PC-3 (cell line): ENCODE results near the gene MYO1F. TPM values are rescaled to one million over a fixed set of nuclear protein-coding genes. Genes with fewer than 3 reads are reported as not detected.

Experiments used
- ATAC-seq: fragments of 200-7000 bp; cut with Tn5 transposase; 2 replicates; pipeline ENCODE4 v1.9.1; 2020; ENCODE audit warnings: mild to moderate bottlenecking, moderate library complexity
- BruUV-seq: library from RNA; stranded (reverse); fragments of 400-500 nt; replicated peaks from 2 replicates; lab custom pipeline; 2021; lab: Mats Ljungman, UMichigan
- CTCF ChIA-PET: fragments of 300-600 bp; sonication (Branson Sonifier 250); formaldehyde crosslinking; loops from one replicate; lab custom pipeline; 2022; ENCODE audit warnings: antibody characterized with exemption; lab: Charles Lee
- POLR2A ChIA-PET: fragments of 300-600 bp; sonication (Branson Sonifier 250); formaldehyde crosslinking; loops from one replicate; lab custom pipeline; 2022; ENCODE audit warnings: antibody characterized with exemption; ENCODE audit not compliant: unreplicated experiment; lab: Charles Lee
- DNase-seq: peaks from one replicate; pipeline ENCODE4 v3.0.0-alpha.2; 2015
- H2AFZ ChIP-seq: fragments of 300-600 bp; sonication (generic); 2 replicates; pipeline ENCODE4 v1.6.0; 2016; ENCODE audit warnings: antibody characterized with exemption, low read length
- H3F3A ChIP-seq: fragments of 300-600 bp; sonication (generic); one replicate; pipeline ENCODE4 v1.6.0; 2017; ENCODE audit warnings: antibody characterized with exemption, low read length, control low read depth, mild to moderate bottlenecking; ENCODE audit not compliant: unreplicated experiment
- H3K27ac ChIP-seq: fragments of 300-600 bp; sonication (generic); 2 replicates; pipeline ENCODE4 v1.5.1; 2016; ENCODE audit warnings: mild to moderate bottlenecking, low read length
- H3K27me3 ChIP-seq: fragments of 300-600 bp; sonication (generic); 2 replicates; pipeline ENCODE4 v1.6.1; 2016; ENCODE audit warnings: low read length, mixed read lengths
- H3K36me3 ChIP-seq: fragments of 300-600 bp; sonication (generic); 2 replicates; pipeline ENCODE4 v1.6.1; 2016; ENCODE audit warnings: low read depth, mixed run types, low read length, mixed read lengths
- H3K4me1 ChIP-seq: fragments of 300-600 bp; sonication (generic); 2 replicates; pipeline ENCODE4 v1.5.1; 2016; ENCODE audit warnings: low read length; ENCODE audit not compliant: insufficient read depth
- H3K4me2 ChIP-seq: fragments of 300-600 bp; sonication (generic); 2 replicates; pipeline ENCODE4 v1.6.0; 2016; ENCODE audit warnings: low read length
- H3K4me3 ChIP-seq: fragments of 300-600 bp; sonication (generic); 2 replicates; pipeline ENCODE4 v1.5.1; 2016; ENCODE audit warnings: mild to moderate bottlenecking, low read length, mixed read lengths
- H3K79me2 ChIP-seq: fragments of 300-600 bp; sonication (generic); 2 replicates; pipeline ENCODE4 v1.6.1; 2017; ENCODE audit warnings: low read length, mixed read lengths
- H3K9ac ChIP-seq: fragments of 300-600 bp; sonication (generic); 2 replicates; pipeline ENCODE4 v1.6.0; 2016; ENCODE audit warnings: mild to moderate bottlenecking, low read length
- H3K9me2 ChIP-seq: fragments of 300-600 bp; sonication (generic); replicated peaks from 2 replicates; pipeline ENCODE4 v1.6.1; 2016; ENCODE audit warnings: mixed run types, low read length, mixed read lengths
- H3K9me3 ChIP-seq: fragments of 300-600 bp; sonication (generic); 2 replicates; pipeline ENCODE4 v1.6.1; 2016; ENCODE audit warnings: low read length, mixed read lengths
- H4K20me1 ChIP-seq: fragments of 300-600 bp; sonication (generic); 2 replicates; pipeline ENCODE4 v1.6.1; 2016; ENCODE audit warnings: low read length, mixed read lengths
- CTCF ChIP-seq: fragments of 300-600 bp; sonication (generic); conservative IDR thresholded peaks from 2 replicates; pipeline ENCODE4 v1.5.1; 2017; ENCODE audit warnings: antibody characterized with exemption, low read depth, mild to moderate bottlenecking, low read length
- EZH2 ChIP-seq: fragments of 300-600 bp; sonication (generic); IDR thresholded peaks from one replicate; pipeline ENCODE4 v1.6.1; 2017; ENCODE audit warnings: antibody characterized with exemption, mild to moderate bottlenecking, low read length; ENCODE audit not compliant: unreplicated experiment
- EZH2phosphoT487 ChIP-seq: fragments of 300-600 bp; sonication (generic); IDR thresholded peaks from 2 replicates; pipeline ENCODE4 v1.6.1; 2018; ENCODE audit warnings: mild to moderate bottlenecking, antibody characterized with exemption, low read length, borderline replicate concordance
- intact Hi-C: fragments of 100-400 bp; cut with micrococcal nuclease; formaldehyde crosslinking; loops from 2 replicates; pipeline ENCODE4 v1.9.0; 2023
- total RNA-seq: library from RNA; depleted of rRNA; stranded (reverse); fragments of >200 nt; gene quantifications from 2 replicates; pipeline ENCODE4 v1.2.3, GENCODE V29; 2014

MYO1F gene
- total RNA-seq, 1 experiment from 2014 or later, result 2.0 TPM

DNA sequence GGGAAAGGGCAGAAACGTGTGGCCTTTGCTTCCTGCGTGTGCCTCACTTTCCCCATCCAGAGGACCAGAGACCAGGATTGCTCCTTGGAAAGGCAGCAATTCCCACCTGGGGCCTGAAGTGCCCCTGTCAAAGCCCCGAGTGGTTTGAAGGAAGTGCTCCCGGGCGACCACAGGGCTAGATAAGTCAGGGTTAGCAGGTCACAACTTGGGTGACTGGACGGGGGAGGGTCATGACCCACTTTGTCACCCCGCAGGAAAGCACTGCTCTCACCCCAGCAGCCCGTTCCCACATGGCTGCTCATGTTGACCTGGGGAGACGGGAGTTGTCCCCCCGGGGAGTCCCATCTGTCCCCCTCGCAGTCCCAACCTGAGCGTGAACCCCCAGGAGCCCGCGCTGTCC is 75.3 kb downstream of the MYO1F start:
- Histone ChIP-seq H3K9me3 (no peaks in the 10 kb centered on the region), H3K4me3 (no peak overlapping the region), H3K9ac (no peak overlapping the region), H3K4me1 (no peaks in the 10 kb centered on the region), H3K4me2 (no peak overlapping the region), H3K27ac (no peak overlapping the region), H2AFZ (no peak overlapping the region), H4K20me1 (no peaks in the 10 kb centered on the region), H3K36me3 (no peaks in the 10 kb centered on the region), H3K9me2 (no peaks in the 10 kb centered on the region), H3K79me2 (no peaks in the 10 kb centered on the region), H3K27me3 (no peaks in the 10 kb centered on the region), H3F3A (no peaks in the 10 kb centered on the region)
- intact Hi-C loops, result no loop called here
- ChIA-PET CTCF (no interaction called here), POLR2A (no interaction called here)
- BruUV-seq, result no TSS peak
- ATAC-seq (no peak), DNase-seq (no peak)
- no peak for TF ChIP-seq EZH2phosphoT487
- TF ChIP-seq CTCF, result no peak

- Histone ChIP-seq H4K20me1 (no peaks in the 10 kb centered on the region), H3K9ac (no peak overlapping the region), H3K4me2 (no peak overlapping the region), H2AFZ (no peak overlapping the region), H3K4me3 (no peak overlapping the region), H3K27me3 (no peaks in the 10 kb centered on the region), H3K9me2 (no peaks in the 10 kb centered on the region), H3K79me2 (no peaks in the 10 kb centered on the region), H3F3A (no peaks in the 10 kb centered on the region), H3K9me3 (no peaks in the 10 kb centered on the region), H3K36me3 (no peaks in the 10 kb centered on the region), H3K4me1 (no peaks in the 10 kb centered on the region), H3K27ac (no peak overlapping the region)
- intact Hi-C loops, result no loop called here
- DNase-seq (no peak), ATAC-seq (no peak)
- TF ChIP-seq EZH2 (no peak), CTCF (no peak), EZH2phosphoT487 (no peak)
- ChIA-PET POLR2A (no interaction called here), CTCF (no interaction called here)
- no TSS peak for BruUV-seq
Measured at GRCh38 chr19:8501516-8501915, 75.7 kb downstream of the MYO1F start.

GRCh38 chr19:8500158-8500557 is 77.1 kb downstream of the MYO1F start:
- H3F3A ChIP-seq, result no peaks in the 10 kb centered on the region
- intact Hi-C loops, result no loop called here
- no peaks in the 10 kb centered on the region for H3K79me2 ChIP-seq
- H3K4me2 ChIP-seq, result no peak overlapping the region
- no peaks in the 10 kb centered on the region for H3K4me1 ChIP-seq
- no peaks in the 10 kb centered on the region for H3K27me3 ChIP-seq
- TF ChIP-seq EZH2phosphoT487 (no peak), CTCF (no peak), EZH2 (no peak)
- ChIA-PET CTCF (no interaction called here), POLR2A (no interaction called here)
- H3K36me3 ChIP-seq, result no peaks in the 10 kb centered on the region
- no peaks in the 10 kb centered on the region for H3K9me3 ChIP-seq
- H4K20me1 ChIP-seq, result no peaks in the 10 kb centered on the region
- no peak for DNase-seq
- no TSS peak for BruUV-seq
- H3K4me3 ChIP-seq, result no peak overlapping the region
- H3K27ac ChIP-seq, result no peak overlapping the region
- H3K9ac ChIP-seq, result no peak overlapping the region
- H2AFZ ChIP-seq, result no peak overlapping the region
- H3K9me2 ChIP-seq, result no peaks in the 10 kb centered on the region
- no peak for ATAC-seq
